ENCODE data around the gene DDIT4L.

The DDIT4L gene

GRCh38 chr4:100166297-100167039 is 23.8 kb downstream of the DDIT4L start:
- DNase-seq (ENCODE audit: low read depth) = no peak
- H3K4me3 ChIP-seq (ENCODE audit: low read depth, low read length) = no peak overlapping the region

GRCh38 chr4:100165809-100166208 is 24.5 kb downstream of the DDIT4L start:
- no peak for DNase-seq (ENCODE audit: low read depth)
- H3K4me3 ChIP-seq (ENCODE audit: low read depth, low read length) = no peak overlapping the region
- no peak for TF ChIP-seq CTCF (IDR thresholded peaks at IDR 0.05; ENCODE audit: low read depth, low read length, missing control alignments)

More at GRCh38 chr4:100166297-100167039, 23.8 kb downstream of the DDIT4L start:
- no peak for TF ChIP-seq CTCF (IDR thresholded peaks at IDR 0.05; ENCODE audit: low read depth, low read length, missing control alignments)

- TF ChIP-seq CTCF (IDR thresholded peaks at IDR 0.05; ENCODE audit: low read depth, low read length, missing control alignments) = no peak
- no peak overlapping the region for H3K4me3 ChIP-seq (ENCODE audit: low read depth, low read length)
- DNase-seq (ENCODE audit: low read depth) = no peak
These were observed 25.2 kb downstream of the DDIT4L start for GRCh38 chr4:100164808-100165760.

- TF ChIP-seq CTCF (IDR thresholded peaks at IDR 0.05; ENCODE audit: low read depth, low read length, missing control alignments) = no peak
- H3K4me3 ChIP-seq (ENCODE audit: low read depth, low read length) = no peak overlapping the region
- DNase-seq (ENCODE audit: low read depth) = no peak
These were observed 28.1 kb downstream of the DDIT4L start for GRCh38 chr4:100162027-100162685.

- no peak for TF ChIP-seq CTCF (IDR thresholded peaks at IDR 0.05; ENCODE audit: low read depth, low read length, missing control alignments)
- no peak for DNase-seq (ENCODE audit: low read depth)
- no peak overlapping the region for H3K4me3 ChIP-seq (ENCODE audit: low read depth, low read length)
These were observed 41.1 kb downstream of the DDIT4L start for GRCh38 chr4:100149190-100149589.

GRCh38 chr4:100147684-100148083 is 42.6 kb downstream of the DDIT4L start:
- no peak overlapping the region for H3K4me3 ChIP-seq (ENCODE audit: low read depth, low read length)
- DNase-seq (ENCODE audit: low read depth) = no peak
- no peak for TF ChIP-seq CTCF (IDR thresholded peaks at IDR 0.05; ENCODE audit: low read depth, low read length, missing control alignments)
